CD8-positive, alpha-beta memory T cell (primary cell): ENCODE results near the gene LRRC8D. TPM values are rescaled to one million over a fixed set of nuclear protein-coding genes. Genes with fewer than 3 reads are reported as not detected.

Source experiments
- CTCF ChIA-PET: fragments of 350-600 bp; sonication (Branson Sonifier 250); formaldehyde crosslinking; loops from one replicate; lab custom pipeline; 2021; ENCODE audit warnings: antibody characterized with exemption; lab: Charles Lee
- POLR2A ChIA-PET: fragments of 350-600 bp; sonication (Branson Sonifier 250); formaldehyde crosslinking; loops from one replicate; lab custom pipeline; 2021; ENCODE audit warnings: antibody characterized with exemption; lab: Charles Lee
- DNase-seq, 5 donors: peaks; one replicate each; pipeline versions ENCODE4 v3.0.0 to v3.0.0-alpha.2; 2020 to 2022; ENCODE audit warnings: mixed read lengths in 1 of 5
- H3K27ac ChIP-seq: one replicate; pipeline ENCODE4 v1.7.0; 2013; ENCODE audit warnings: low read depth, mild to moderate bottlenecking, low read length, moderate library complexity
- H3K27me3 ChIP-seq: 2 replicates; pipeline ENCODE4 v1.7.0; 2013; ENCODE audit warnings: low read length, mild to moderate bottlenecking; ENCODE audit not compliant: insufficient read depth, poor library complexity, severe bottlenecking
- H3K36me3 ChIP-seq: 2 replicates; pipeline ENCODE4 v1.7.0; 2013; ENCODE audit warnings: mild to moderate bottlenecking, low read length, moderate library complexity; ENCODE audit not compliant: insufficient read depth
- H3K4me1 ChIP-seq: 2 replicates; pipeline ENCODE4 v1.7.0; 2013; ENCODE audit warnings: mild to moderate bottlenecking, low read length, moderate library complexity; ENCODE audit not compliant: insufficient read depth
- H3K4me3 ChIP-seq: 2 replicates; pipeline ENCODE4 v1.7.0; 2013; ENCODE audit warnings: mild to moderate bottlenecking, low read length
- H3K9me3 ChIP-seq: 2 replicates; pipeline ENCODE4 v1.7.0; 2013; ENCODE audit warnings: mild to moderate bottlenecking, low read length
- H3K27ac Mint-ChIP-seq, 8 donors: one replicate each; pipeline ENCODE4 v1.8.0; 2020 to 2021; ENCODE audit warnings: mixed read lengths in 8 of 8, mild to moderate bottlenecking in 6 of 8, inconsistent platforms in 3 of 8, moderate library complexity in 3 of 8
- H3K27me3 Mint-ChIP-seq, 2 donors: one replicate each; pipeline ENCODE4 v1.8.0; 2020 to 2021; ENCODE audit warnings: mixed read lengths in 2 of 2, mild to moderate bottlenecking in 1 of 2, moderate library complexity in 1 of 2
- H3K36me3 Mint-ChIP-seq, 3 donors: one replicate each; pipeline ENCODE4 v1.8.0; 2020 to 2021; ENCODE audit warnings: mixed read lengths in 3 of 3, inconsistent platforms in 1 of 3, mild to moderate bottlenecking in 1 of 3
- H3K4me1 Mint-ChIP-seq, 3 donors: one replicate each; pipeline ENCODE4 v1.8.0; 2020 to 2021; ENCODE audit warnings: mixed read lengths in 3 of 3, inconsistent platforms in 1 of 3, mild to moderate bottlenecking in 1 of 3
- H3K4me3 Mint-ChIP-seq, 7 donors: one replicate each; pipeline ENCODE4 v1.8.0; 2020 to 2021; ENCODE audit warnings: mixed read lengths in 7 of 7, mild to moderate bottlenecking in 6 of 7, moderate library complexity in 4 of 7, inconsistent platforms in 2 of 7
- H3K9me3 Mint-ChIP-seq, 5 donors: one replicate each; pipeline ENCODE4 v1.8.0; 2020 to 2022; ENCODE audit warnings: mixed read lengths in 5 of 5, mild to moderate bottlenecking in 3 of 5, moderate library complexity in 2 of 5, inconsistent platforms in 1 of 5
- polyA plus RNA-seq: library from polyadenylated mRNA; unstranded; fragments of 300-500 nt; fragmentation: Illumina TruSeq; gene quantifications from one replicate; pipeline ENCODE4 v1.2.3, GENCODE V29; 2021
- total RNA-seq, 2 experiments: library from RNA; stranded (reverse); gene quantifications; one replicate each; pipeline ENCODE4 v1.2.3, GENCODE V29; 2021

The LRRC8D gene
- total and polyA plus RNA-seq, 3 experiments from 2014 or later, result 39.0 to 56.3 (median 41.9) TPM

- Histone ChIP-seq H3K36me3 (no peaks in the 10 kb centered on the region), H3K9me3 (no peaks in the 10 kb centered on the region), H3K27me3 (no peaks in the 10 kb centered on the region), H3K4me3 (no peak overlapping the region), H3K4me1 (no peaks in the 10 kb centered on the region), H3K27ac (no peak overlapping the region)
- Mint-ChIP-seq H3K36me3 (peaks cover 9 to 22% (median 15%) of the 10 kb centered on the region in 3 donors), H3K27ac (peak overlapping the region in 1 of 8 donors; percentile 46), H3K9me3 (no peaks in the 10 kb centered on the region), H3K4me1 (peaks cover 0 to 5% (median 0%) of the 10 kb centered on the region in 3 donors), H3K27me3 (no peaks in the 10 kb centered on the region), H3K4me3 (no peak overlapping the region)
- ChIA-PET POLR2A (no interaction called here), CTCF (no interaction called here)
- no peak for DNase-seq
Measured at GRCh38 chr1:89939059-89939570, 118.3 kb downstream of the LRRC8D start.

GRCh38 chr1:89939693-89940438 lies 119.0 kb downstream of the LRRC8D start:
- Histone ChIP-seq H3K27me3 (no peaks in the 10 kb centered on the region), H3K4me1 (no peaks in the 10 kb centered on the region), H3K9me3 (no peaks in the 10 kb centered on the region), H3K36me3 (no peaks in the 10 kb centered on the region), H3K27ac (no peak overlapping the region), H3K4me3 (no peak overlapping the region)
- Mint-ChIP-seq H3K9me3 (no peaks in the 10 kb centered on the region), H3K36me3 (peaks cover 3 to 15% (median 11%) of the 10 kb centered on the region in 3 donors), H3K27ac (peak overlapping the region in 2 of 8 donors; percentile 27 to 64), H3K4me3 (no peak overlapping the region), H3K4me1 (peaks cover 0 to 5% (median 0%) of the 10 kb centered on the region in 3 donors), H3K27me3 (no peaks in the 10 kb centered on the region)
- CTCF ChIA-PET, result no interaction called here
- DNase-seq, result no peak
- POLR2A ChIA-PET, result no interaction called here

- Histone ChIP-seq H3K9me3 (no peaks in the 10 kb centered on the region), H3K4me1 (no peaks in the 10 kb centered on the region), H3K27ac (no peak overlapping the region), H3K36me3 (no peaks in the 10 kb centered on the region), H3K27me3 (no peaks in the 10 kb centered on the region), H3K4me3 (no peak overlapping the region)
- H3K36me3 Mint-ChIP-seq, result peaks cover 0 to 3% (median 2%) of the 10 kb centered on the region in 3 donors
- H3K4me3 Mint-ChIP-seq, result no peak overlapping the region
- peaks cover 0 to 5% (median 0%) of the 10 kb centered on the region in 3 donors for H3K4me1 Mint-ChIP-seq
- CTCF ChIA-PET, result interaction anchor here (1.0 kb wide), 1 partner anchor 97 kb away, joined by 3 read pairs; no protein-coding TSS in a partner anchor
- no peaks in the 10 kb centered on the region for H3K9me3 Mint-ChIP-seq
- POLR2A ChIA-PET, result no interaction called here
- DNase-seq, result no peak
- H3K27ac Mint-ChIP-seq, result peak overlapping the region in 1 of 8 donors; percentile 66
- H3K27me3 Mint-ChIP-seq, result no peaks in the 10 kb centered on the region
Measured at GRCh38 chr1:89941110-89941766, 120.4 kb downstream of the LRRC8D start.

GRCh38 chr1:89942014-89942413 lies 121.2 kb downstream of the LRRC8D start:
- ChIA-PET POLR2A (no interaction called here), CTCF (interaction anchor here (1.0 kb wide), 1 partner anchor 98 kb away, joined by 3 read pairs; no protein-coding TSS in a partner anchor)
- Mint-ChIP-seq H3K27ac (no peak overlapping the region), H3K9me3 (no peaks in the 10 kb centered on the region), H3K27me3 (peaks cover 0 to under 1% of the 10 kb centered on the region in 2 donors), H3K4me3 (no peak overlapping the region), H3K4me1 (peaks cover 0 to 5% (median 0%) of the 10 kb centered on the region in 3 donors), H3K36me3 (peaks cover 0 to 2% (median 1%) of the 10 kb centered on the region in 3 donors)
- Histone ChIP-seq H3K4me3 (no peak overlapping the region), H3K27ac (no peak overlapping the region), H3K27me3 (no peaks in the 10 kb centered on the region), H3K9me3 (no peaks in the 10 kb centered on the region), H3K4me1 (no peaks in the 10 kb centered on the region), H3K36me3 (no peaks in the 10 kb centered on the region)
- DNase-seq, result no peak

GRCh38 chr1:89942825-89943658 lies 122.2 kb downstream of the LRRC8D start:
- H3K4me3 ChIP-seq, result no peak overlapping the region
- DNase-seq, result no peak
- Mint-ChIP-seq H3K4me1 (peaks cover 0 to 5% (median 0%) of the 10 kb centered on the region in 3 donors), H3K36me3 (peaks cover 1 to 3% (median 1%) of the 10 kb centered on the region in 3 donors), H3K27ac (no peak overlapping the region), H3K9me3 (peaks cover 0 to 1% (median 0%) of the 10 kb centered on the region in 5 donors), H3K27me3 (peaks cover 0 to 3% of the 10 kb centered on the region in 2 donors), H3K4me3 (no peak overlapping the region)
- POLR2A ChIA-PET, result no interaction called here
- H3K36me3 ChIP-seq, result no peaks in the 10 kb centered on the region
- CTCF ChIA-PET, result no interaction called here
- no peaks in the 10 kb centered on the region for H3K9me3 ChIP-seq
- no peaks in the 10 kb centered on the region for H3K4me1 ChIP-seq
- no peak overlapping the region for H3K27ac ChIP-seq
- H3K27me3 ChIP-seq, result no peaks in the 10 kb centered on the region

- H3K27ac Mint-ChIP-seq, result no peak overlapping the region
- no peak overlapping the region for H3K27ac ChIP-seq
- ChIA-PET CTCF (no interaction called here), POLR2A (interaction anchor here (0.6 to 0.7 kb wide), 3 partner anchors 126 to 592 kb away, joined by 3 to 12 read pairs (median 6); no protein-coding TSS in a partner anchor)
- H3K4me1 ChIP-seq, result no peaks in the 10 kb centered on the region
- peaks cover 0 to 3% of the 10 kb centered on the region in 2 donors for H3K27me3 Mint-ChIP-seq
- no peaks in the 10 kb centered on the region for H3K9me3 ChIP-seq
- peaks cover 0 to 5% (median 0%) of the 10 kb centered on the region in 3 donors for H3K4me1 Mint-ChIP-seq
- no peaks in the 10 kb centered on the region for H3K27me3 ChIP-seq
- H3K4me3 ChIP-seq, result no peak overlapping the region
- H3K9me3 Mint-ChIP-seq, result peaks cover 0 to 1% (median 0%) of the 10 kb centered on the region in 5 donors
- H3K4me3 Mint-ChIP-seq, result no peak overlapping the region
- H3K36me3 ChIP-seq, result no peaks in the 10 kb centered on the region
- H3K36me3 Mint-ChIP-seq, result peaks cover 0 to 5% (median 1%) of the 10 kb centered on the region in 3 donors
- DNase-seq, result no peak
Measured at GRCh38 chr1:89943846-89944781, 123.3 kb downstream of the LRRC8D start.
